Measurements from ENCODE around the gene SV2A.

SV2A gene

GRCh38 chr1:149925751-149926150 lies 8.1 kb upstream of the SV2A start:
- Histone ChIP-seq H3K79me2 (ENCODE audit: insufficient read depth, low read depth) (peaks cover 37% of the 10 kb centered on the region), H3K4me3 (IDR thresholded peaks at IDR 0.05; ENCODE audit: insufficient read depth, low read depth, low read length) (no peak overlapping the region), H3K36me3 (ENCODE audit: insufficient read depth) (peaks cover 36% of the 10 kb centered on the region; the same call in 1 of the 2 replicates), H2AFZ (ENCODE audit: low read depth) (no peak overlapping the region), H3K27ac (no peak overlapping the region), H3K27me3 (ENCODE audit: insufficient read depth, low read depth) (no peaks in the 10 kb centered on the region), H3K9ac (no peak overlapping the region), H3K4me1 (ENCODE audit: low read depth, poor library complexity, severe bottlenecking) (peaks cover 33% of the 10 kb centered on the region), H3K4me2 (peak overlapping the region; percentile 80; the same call in 1 of the 2 replicates), H4K20me1 (ENCODE audit: insufficient read depth) (no peaks in the 10 kb centered on the region)
- TF ChIP-seq CTCF (conservative IDR thresholded peaks at IDR 0.05; ENCODE audit: low read depth, low read length) = no peak

- H3K36me3 ChIP-seq (ENCODE audit: insufficient read depth) = peaks cover 36% of the 10 kb centered on the region; the same call in 1 of the 2 replicates
- H3K79me2 ChIP-seq (ENCODE audit: insufficient read depth, low read depth) = peaks cover 37% of the 10 kb centered on the region
- peak overlapping the region; percentile 80; the same call in 1 of the 2 replicates for H3K4me2 ChIP-seq
- H3K9ac ChIP-seq = no peak overlapping the region
- no peak overlapping the region for H2AFZ ChIP-seq (ENCODE audit: low read depth)
- no peaks in the 10 kb centered on the region for H4K20me1 ChIP-seq (ENCODE audit: insufficient read depth)
- TF ChIP-seq CTCF (conservative IDR thresholded peaks at IDR 0.05; ENCODE audit: low read depth, low read length) = no peak
- no peaks in the 10 kb centered on the region for H3K27me3 ChIP-seq (ENCODE audit: insufficient read depth, low read depth)
- H3K4me1 ChIP-seq (ENCODE audit: low read depth, poor library complexity, severe bottlenecking) = peaks cover 33% of the 10 kb centered on the region
- H3K4me3 ChIP-seq (IDR thresholded peaks at IDR 0.05; ENCODE audit: insufficient read depth, low read depth, low read length) = no peak overlapping the region
- no peak overlapping the region for H3K27ac ChIP-seq
These were observed 7.7 kb upstream of the SV2A start for GRCh38 chr1:149925345-149925744.

GRCh38 chr1:149923626-149924025 lies 6.0 kb upstream of the SV2A start:
- H2AFZ ChIP-seq (ENCODE audit: low read depth) = no peak overlapping the region
- H3K9ac ChIP-seq = no peak overlapping the region
- no peaks in the 10 kb centered on the region for H4K20me1 ChIP-seq (ENCODE audit: insufficient read depth)
- H3K4me1 ChIP-seq (ENCODE audit: low read depth, poor library complexity, severe bottlenecking) = peaks cover 26% of the 10 kb centered on the region
- no peak overlapping the region for H3K27ac ChIP-seq
- H3K4me2 ChIP-seq = no peak overlapping the region
- peaks cover 36% of the 10 kb centered on the region; the same call in 1 of the 2 replicates for H3K36me3 ChIP-seq (ENCODE audit: insufficient read depth)
- no peaks in the 10 kb centered on the region; the same call in 1 of the 2 replicates for H3K27me3 ChIP-seq (ENCODE audit: insufficient read depth, low read depth)
- H3K79me2 ChIP-seq (ENCODE audit: insufficient read depth, low read depth) = peaks cover 37% of the 10 kb centered on the region
- TF ChIP-seq CTCF (conservative IDR thresholded peaks at IDR 0.05; ENCODE audit: low read depth, low read length) = no peak
- H3K4me3 ChIP-seq (IDR thresholded peaks at IDR 0.05; ENCODE audit: insufficient read depth, low read depth, low read length) = no peak overlapping the region

GRCh38 chr1:149916898-149917252 lies 769 bp downstream of the SV2A start:
- no peaks in the 10 kb centered on the region for H3K79me2 ChIP-seq (ENCODE audit: insufficient read depth, low read depth)
- H3K4me2 ChIP-seq = no peak overlapping the region
- H3K9ac ChIP-seq = no peak overlapping the region
- no peak overlapping the region for H3K4me3 ChIP-seq (IDR thresholded peaks at IDR 0.05; ENCODE audit: insufficient read depth, low read depth, low read length)
- H3K27ac ChIP-seq = no peak overlapping the region
- no peaks in the 10 kb centered on the region; the same call in 1 of the 2 replicates for H3K27me3 ChIP-seq (ENCODE audit: insufficient read depth, low read depth)
- no peaks in the 10 kb centered on the region for H4K20me1 ChIP-seq (ENCODE audit: insufficient read depth)
- no peak overlapping the region for H2AFZ ChIP-seq (ENCODE audit: low read depth)
- H3K4me1 ChIP-seq (ENCODE audit: low read depth, poor library complexity, severe bottlenecking) = peaks cover 5% of the 10 kb centered on the region
- TF ChIP-seq CTCF (conservative IDR thresholded peaks at IDR 0.05; ENCODE audit: low read depth, low read length) = no peak
- H3K36me3 ChIP-seq (ENCODE audit: insufficient read depth) = no peaks in the 10 kb centered on the region
